ENCODE measurements around the gene DENND4A. TPM values are rescaled to one million over a fixed set of nuclear protein-coding genes. Genes with fewer than 3 reads are reported as not detected.

DENND4A gene
- total and polyA plus RNA-seq, 2 of the 4 experiments (the other 2 are of a cell fraction) = 4.1 to 17.7 TPM

DNA sequence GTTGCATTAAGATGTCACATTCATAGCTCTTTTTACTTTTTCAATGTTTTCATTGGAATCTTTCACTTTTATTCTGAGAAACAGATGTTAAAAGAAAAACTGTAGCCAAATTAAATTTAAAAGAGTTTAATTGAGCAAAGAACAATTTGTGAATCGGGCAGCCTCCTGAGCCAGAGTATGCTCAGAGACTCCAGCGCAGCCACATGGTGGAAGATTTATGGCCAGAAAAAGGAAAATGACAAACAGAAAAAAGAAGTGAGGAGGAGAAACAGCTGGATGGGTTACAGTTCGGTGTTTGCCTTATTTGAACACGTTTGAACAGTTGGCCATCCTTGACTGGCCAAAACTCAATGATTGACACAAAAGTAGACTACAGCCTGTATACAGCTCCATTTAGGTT lies 43.4 kb upstream of the DENND4A start:
- Histone ChIP-seq H3K79me1 (ENCODE audit: low read depth in 1 of 2, low read length in 2 of 2) (no peaks in the 10 kb centered on the region), H3K18ac (ENCODE audit: low read depth, low read length) (no peak overlapping the region), H3K9me1 (ENCODE audit: insufficient read depth, low read length) (no peaks in the 10 kb centered on the region), H3K27ac (ENCODE audit: insufficient read depth, low read length) (no peak overlapping the region), H2AK9ac (replicated peaks; ENCODE audit: low read depth, low read length, poor library complexity) (no peak overlapping the region), H3K27me3 (ENCODE audit: control insufficient read depth, insufficient read depth, low read length) (no peaks in the 10 kb centered on the region), H3K4me2 (ENCODE audit: low read depth, low read length) (no peak overlapping the region), H3K36me3 (ENCODE audit: control insufficient read depth, insufficient read depth, low read length) (no peaks in the 10 kb centered on the region), H2BK120ac (ENCODE audit: low read depth, low read length) (no peak overlapping the region), H4K91ac (ENCODE audit: insufficient read depth, low read depth, low read length) (no peak overlapping the region), H3K9ac (ENCODE audit: low read depth, low read length) (no peak overlapping the region), H2BK15ac (ENCODE audit: low read depth, low read length) (no peak overlapping the region), H2AK5ac (ENCODE audit: low read depth, low read length) (no peak overlapping the region), H3K4ac (ENCODE audit: low read depth, low read length) (no peak overlapping the region), H4K5ac (ENCODE audit: low read depth, low read length) (no peak overlapping the region), H4K8ac (ENCODE audit: low read depth in 2 of 2, low read length in 2 of 2) (no peak overlapping the region), H3K14ac (replicated peaks; ENCODE audit: low read depth, low read length) (0 out of 2 replicates have a peak overlapping the region, but pooled peaks have one; percentile 0), H2BK20ac (ENCODE audit: low read depth, low read length) (no peak overlapping the region), H3K9me3 (ENCODE audit: control insufficient read depth, insufficient read depth, low read length) (no peaks in the 10 kb centered on the region), H3K56ac (ENCODE audit: extremely low read depth, insufficient read depth, low read length) (no peak overlapping the region), H2BK5ac (ENCODE audit: low read depth, low read length, poor library complexity, severe bottlenecking) (no peak overlapping the region), H3K23ac (ENCODE audit: low read depth, low read length) (no peak overlapping the region), H3K4me1 (ENCODE audit: control insufficient read depth, insufficient read depth, low read length) (peaks cover 5% of the 10 kb centered on the region; the same call in 1 of the 2 replicates), H2AFZ (replicated peaks; ENCODE audit: low read length, poor library complexity) (no peak overlapping the region), H3K4me3 (ENCODE audit: insufficient read depth, low read depth, low read length) (no peak overlapping the region), H4K20me1 (ENCODE audit: insufficient read depth, low read length) (no peaks in the 10 kb centered on the region)
- WGBS, 2 experiments (ENCODE audit: extremely low coverage in 2 of 2, insufficient read length in 1 of 2) = 49% methylated on average over 2 of the region's 4 CpGs; no CpG with 5 or more reads in 1 of the 2 experiments
- in situ Hi-C loops (cut with MboI; ENCODE audit: low sequenced_read_pairs) = no loop called here
- ATAC-seq (ENCODE audit: low read depth) = no peak
- ChIA-PET CTCF (no interaction called here), POLR2A (ENCODE audit: unreplicated experiment) (no interaction called here)
- no peak for DNase-seq
- intact Hi-C loops (cut with micrococcal nuclease) = no loop called here
- TF ChIP-seq NFE2L2 (IDR thresholded peaks at IDR 0.05; ENCODE audit: low read depth, low read length) = no peak
- no peak for TF ChIP-seq RAD21 (IDR thresholded peaks at IDR 0.05; ENCODE audit: low read length)
- TF ChIP-seq MXI1 (IDR thresholded peaks at IDR 0.05; ENCODE audit: borderline replicate concordance, low read depth, low read length) = no peak
- no peak for TF ChIP-seq FOS (IDR thresholded peaks at IDR 0.05; ENCODE audit: low read depth, low read length)
- no peak for TF ChIP-seq MAZ (IDR thresholded peaks at IDR 0.05; ENCODE audit: borderline replicate concordance, low read depth, low read length)
- TF ChIP-seq, protein P1, sequence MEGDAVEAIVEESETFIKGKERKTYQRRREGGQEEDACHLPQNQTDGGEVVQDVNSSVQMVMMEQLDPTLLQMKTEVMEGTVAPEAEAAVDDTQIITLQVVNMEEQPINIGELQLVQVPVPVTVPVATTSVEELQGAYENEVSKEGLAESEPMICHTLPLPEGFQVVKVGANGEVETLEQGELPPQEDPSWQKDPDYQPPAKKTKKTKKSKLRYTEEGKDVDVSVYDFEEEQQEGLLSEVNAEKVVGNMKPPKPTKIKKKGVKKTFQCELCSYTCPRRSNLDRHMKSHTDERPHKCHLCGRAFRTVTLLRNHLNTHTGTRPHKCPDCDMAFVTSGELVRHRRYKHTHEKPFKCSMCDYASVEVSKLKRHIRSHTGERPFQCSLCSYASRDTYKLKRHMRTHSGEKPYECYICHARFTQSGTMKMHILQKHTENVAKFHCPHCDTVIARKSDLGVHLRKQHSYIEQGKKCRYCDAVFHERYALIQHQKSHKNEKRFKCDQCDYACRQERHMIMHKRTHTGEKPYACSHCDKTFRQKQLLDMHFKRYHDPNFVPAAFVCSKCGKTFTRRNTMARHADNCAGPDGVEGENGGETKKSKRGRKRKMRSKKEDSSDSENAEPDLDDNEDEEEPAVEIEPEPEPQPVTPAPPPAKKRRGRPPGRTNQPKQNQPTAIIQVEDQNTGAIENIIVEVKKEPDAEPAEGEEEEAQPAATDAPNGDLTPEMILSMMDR (conservative IDR thresholded peaks at IDR 0.05; ENCODE audit: low read depth, low read length) = no peak
- no peak for TF ChIP-seq BHLHE40 (IDR thresholded peaks at IDR 0.05; ENCODE audit: low read depth, low read length)
- no peak for TF ChIP-seq RFX5 (IDR thresholded peaks at IDR 0.05; ENCODE audit: low read depth, low read length)
- TF ChIP-seq CHD1 (IDR thresholded peaks at IDR 0.05; ENCODE audit: low read depth, low read length) = no peak
- no peak for TF ChIP-seq RCOR1 (IDR thresholded peaks at IDR 0.05; ENCODE audit: insufficient replicate concordance, low read length)
- dilution Hi-C loops (cut with HindIII; ENCODE audit: low sequenced_read_pairs, unreplicated experiment) = no loop called here
- BruUV-seq (replicated peaks) = no TSS peak
